ENCODE data around the gene SAFB2.

SAFB2 gene

GRCh38 chr19:5635427-5635826 lies 12.9 kb upstream of the SAFB2 start:
- in situ Hi-C loops (cut with HindIII; ENCODE audit: low sequenced_read_pairs), result no loop called here

GRCh38 chr19:5632657-5633056 lies 10.1 kb upstream of the SAFB2 start:
- in situ Hi-C loops (cut with HindIII; ENCODE audit: low sequenced_read_pairs), result no loop called here

GRCh38 chr19:5632241-5632612 lies 9.7 kb upstream of the SAFB2 start:
- in situ Hi-C loops (cut with HindIII; ENCODE audit: low sequenced_read_pairs), result no loop called here

GRCh38 chr19:5631567-5632240 lies 9.1 kb upstream of the SAFB2 start:
- in situ Hi-C loops (cut with HindIII; ENCODE audit: low sequenced_read_pairs), result no loop called here

GRCh38 chr19:5628919-5629481 lies 6.4 kb upstream of the SAFB2 start:
- in situ Hi-C loops (cut with HindIII; ENCODE audit: low sequenced_read_pairs), result no loop called here

GRCh38 chr19:5628461-5628860 lies 5.9 kb upstream of the SAFB2 start:
- in situ Hi-C loops (cut with HindIII; ENCODE audit: low sequenced_read_pairs), result no loop called here

GRCh38 chr19:5627395-5627904 lies 4.9 kb upstream of the SAFB2 start:
- in situ Hi-C loops (cut with HindIII; ENCODE audit: low sequenced_read_pairs), result no loop called here

GRCh38 chr19:5625641-5626040 lies 3.1 kb upstream of the SAFB2 start:
- in situ Hi-C loops (cut with HindIII; ENCODE audit: low sequenced_read_pairs), result no loop called here

- in situ Hi-C loops (cut with HindIII; ENCODE audit: low sequenced_read_pairs), result no loop called here
Observed at GRCh38 chr19:5624741-5625278, 2.2 kb upstream of the SAFB2 start.

- in situ Hi-C loops (cut with HindIII; ENCODE audit: low sequenced_read_pairs), result no loop called here
Observed at GRCh38 chr19:5624018-5624663, 1.6 kb upstream of the SAFB2 start.

GRCh38 chr19:5623397-5624017 lies 931 bp upstream of the SAFB2 start:
- in situ Hi-C loops (cut with HindIII; ENCODE audit: low sequenced_read_pairs), result no loop called here

- in situ Hi-C loops (cut with HindIII; ENCODE audit: low sequenced_read_pairs), result no loop called here
Observed at GRCh38 chr19:5621945-5622464, 571 bp downstream of the SAFB2 start.

GRCh38 chr19:5621311-5621944 lies 1.1 kb downstream of the SAFB2 start:
- in situ Hi-C loops (cut with HindIII; ENCODE audit: low sequenced_read_pairs), result no loop called here

GRCh38 chr19:5619946-5620345 lies 2.6 kb downstream of the SAFB2 start:
- in situ Hi-C loops (cut with HindIII; ENCODE audit: low sequenced_read_pairs), result no loop called here

GRCh38 chr19:5618591-5618990 lies 4.0 kb downstream of the SAFB2 start:
- in situ Hi-C loops (cut with HindIII; ENCODE audit: low sequenced_read_pairs), result no loop called here

- in situ Hi-C loops (cut with HindIII; ENCODE audit: low sequenced_read_pairs), result no loop called here
Observed at GRCh38 chr19:5617080-5617479, 5.5 kb downstream of the SAFB2 start.

- in situ Hi-C loops (cut with HindIII; ENCODE audit: low sequenced_read_pairs), result no loop called here
Observed at GRCh38 chr19:5615756-5616327, 6.7 kb downstream of the SAFB2 start.

- in situ Hi-C loops (cut with HindIII; ENCODE audit: low sequenced_read_pairs), result no loop called here
Observed at GRCh38 chr19:5612891-5613865, 9.4 kb downstream of the SAFB2 start.

GRCh38 chr19:5609881-5610448 lies 12.6 kb downstream of the SAFB2 start:
- in situ Hi-C loops (cut with HindIII; ENCODE audit: low sequenced_read_pairs), result loop anchor here (10.0 kb wide), 1 partner anchor 245 kb away; no protein-coding TSS in a partner anchor

Data from DLD1 (cell line).